ENCODE measurements around the gene UNK. TPM values are rescaled to one million over a fixed set of nuclear protein-coding genes. Genes with fewer than 3 reads are reported as not detected.

Gene UNK
- polyA plus RNA-seq (2012; ENCODE audit: insufficient read depth, insufficient read length): 43.6 TPM

- H3K4me3 ChIP-seq (ENCODE audit: low read length): peak within 1 kb of the TSS; percentile 99
- DNase-seq (ENCODE audit: low read depth, low spot score): peak; percentile 99
Observed at GRCh38 chr17:75784473-75785015, at the start of gene UNK. Gene UNK (plus strand): TSS chr17:75784806. CDS start chr17:75784881, 75 bp downstream.

GRCh38 chr17:75736173-75736835 is 48.3 kb upstream of the UNK start:
- no peak for DNase-seq (ENCODE audit: low read depth, low spot score)

GRCh38 chr17:75737133-75737962 is 47.3 kb upstream of the UNK start:
- no peak for DNase-seq (ENCODE audit: low read depth, low spot score)
- no peak overlapping the region for H3K4me3 ChIP-seq (ENCODE audit: low read length)

More at GRCh38 chr17:75736173-75736835, 48.3 kb upstream of the UNK start:
- H3K4me3 ChIP-seq (ENCODE audit: low read length): no peak overlapping the region

GRCh38 chr17:75738218-75738802 is 46.3 kb upstream of the UNK start:
- no peak for DNase-seq (ENCODE audit: low read depth, low spot score)
- H3K4me3 ChIP-seq (ENCODE audit: low read length): no peak overlapping the region

GRCh38 chr17:75739174-75739573 is 45.4 kb upstream of the UNK start:
- no peak overlapping the region for H3K4me3 ChIP-seq (ENCODE audit: low read length)
- no peak for DNase-seq (ENCODE audit: low read depth, low spot score)

- no peak for DNase-seq (ENCODE audit: low read depth, low spot score)
- H3K4me3 ChIP-seq (ENCODE audit: low read length): no peak overlapping the region
Observed at GRCh38 chr17:75739801-75740200, 44.8 kb upstream of the UNK start.

- no peak for DNase-seq (ENCODE audit: low read depth, low spot score)
- H3K4me3 ChIP-seq (ENCODE audit: low read length): no peak overlapping the region
Observed at GRCh38 chr17:75740215-75740614, 44.4 kb upstream of the UNK start.

GRCh38 chr17:75740631-75741077 is 44.0 kb upstream of the UNK start:
- DNase-seq (ENCODE audit: low read depth, low spot score): no peak
- no peak overlapping the region for H3K4me3 ChIP-seq (ENCODE audit: low read length)

GRCh38 chr17:75742337-75742736 is 42.3 kb upstream of the UNK start:
- no peak for DNase-seq (ENCODE audit: low read depth, low spot score)
- H3K4me3 ChIP-seq (ENCODE audit: low read length): no peak overlapping the region

GRCh38 chr17:75743625-75744206 is 40.9 kb upstream of the UNK start:
- no peak for DNase-seq (ENCODE audit: low read depth, low spot score)

GRCh38 chr17:75748706-75749105 is 35.9 kb upstream of the UNK start:
- no peak overlapping the region for H3K4me3 ChIP-seq (ENCODE audit: low read length)
- DNase-seq (ENCODE audit: low read depth, low spot score): no peak

More at GRCh38 chr17:75743625-75744206, 40.9 kb upstream of the UNK start:
- H3K4me3 ChIP-seq (ENCODE audit: low read length): no peak overlapping the region

GRCh38 chr17:75749545-75750389 is 34.8 kb upstream of the UNK start:
- H3K4me3 ChIP-seq (ENCODE audit: low read length): peak overlapping the region; percentile 7; the same call in 1 of the 2 replicates
- DNase-seq (ENCODE audit: low read depth, low spot score): peak; percentile 55

GRCh38 chr17:75750661-75751423 is 33.8 kb upstream of the UNK start:
- H3K4me3 ChIP-seq (ENCODE audit: low read length): no peak overlapping the region
- no peak for DNase-seq (ENCODE audit: low read depth, low spot score)

- no peak for DNase-seq (ENCODE audit: low read depth, low spot score)
- H3K4me3 ChIP-seq (ENCODE audit: low read length): no peak overlapping the region
Observed at GRCh38 chr17:75751676-75752404, 32.8 kb upstream of the UNK start.

- H3K4me3 ChIP-seq (ENCODE audit: low read length): no peak overlapping the region
- DNase-seq (ENCODE audit: low read depth, low spot score): no peak
Observed at GRCh38 chr17:75752405-75752709, 32.2 kb upstream of the UNK start.

- H3K4me3 ChIP-seq (ENCODE audit: low read length): peak overlapping the region; percentile 33
- DNase-seq (ENCODE audit: low read depth, low spot score): no peak
Observed at GRCh38 chr17:75752802-75753513, 31.6 kb upstream of the UNK start.

Measured in Jurkat, Clone E6-1 (cell line).